ENCODE data around the gene ACSL1. TPM values are rescaled to one million over a fixed set of nuclear protein-coding genes. Genes with fewer than 3 reads are reported as not detected.

Gene ACSL1
- total RNA-seq, 2 donors from 2014 or later: 144 to 156 TPM

DNA sequence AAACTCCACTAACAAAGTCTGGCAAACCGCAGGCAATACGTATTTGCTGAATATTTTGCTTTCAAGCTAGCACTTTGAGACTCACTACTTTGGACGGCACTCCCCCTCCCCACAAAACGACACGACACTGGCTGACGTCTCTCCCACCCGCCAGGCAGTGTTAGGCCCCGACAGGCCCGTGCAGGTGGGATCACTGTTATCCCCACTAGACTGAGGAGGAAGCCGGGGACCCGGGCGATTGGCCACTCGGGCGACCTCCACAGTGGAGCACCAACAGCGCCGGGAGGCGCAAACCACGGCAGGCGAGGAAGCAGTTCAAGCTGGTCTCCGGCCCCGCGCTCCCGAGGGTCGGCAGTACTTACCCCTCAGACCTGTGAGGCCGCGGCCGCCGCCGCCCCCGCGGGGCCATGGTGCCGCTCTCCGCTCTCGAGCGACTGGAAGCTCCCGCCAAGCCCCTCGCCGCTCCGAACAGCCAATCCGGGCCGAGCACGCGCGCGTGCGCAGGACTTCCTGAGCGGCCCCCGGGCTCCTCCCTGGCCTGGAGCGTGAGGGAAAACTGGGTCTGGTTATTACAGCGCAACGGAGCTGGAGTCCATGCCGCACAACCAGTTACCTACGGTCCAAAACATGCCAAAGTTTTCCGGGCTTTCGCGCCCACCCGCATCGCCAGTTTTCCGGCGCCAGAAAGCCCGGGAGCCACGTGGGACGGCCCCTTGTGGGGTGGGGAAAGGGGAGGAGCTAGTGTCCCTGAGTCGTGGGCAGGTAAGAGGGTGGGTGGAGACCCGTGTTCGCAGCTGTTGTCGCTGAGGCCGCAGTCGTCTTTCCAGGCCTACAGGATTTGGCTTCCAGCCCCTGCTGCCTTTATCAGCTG is 91.9 kb downstream of the ACSL1 start, which contains the start of gene CENPU:
CENPU (minus strand) TSS at position 443 of the 871 bp plus-strand sequence; CDS start at position 409, 34 bp downstream.
- H3K4me1 ChIP-seq: peaks cover 2 to 8% of the 10 kb centered on the region in 2 donors
- peak within 1 kb of the TSS; percentile 69 to 71 for H3K4me3 ChIP-seq
- TF ChIP-seq, protein P1, sequence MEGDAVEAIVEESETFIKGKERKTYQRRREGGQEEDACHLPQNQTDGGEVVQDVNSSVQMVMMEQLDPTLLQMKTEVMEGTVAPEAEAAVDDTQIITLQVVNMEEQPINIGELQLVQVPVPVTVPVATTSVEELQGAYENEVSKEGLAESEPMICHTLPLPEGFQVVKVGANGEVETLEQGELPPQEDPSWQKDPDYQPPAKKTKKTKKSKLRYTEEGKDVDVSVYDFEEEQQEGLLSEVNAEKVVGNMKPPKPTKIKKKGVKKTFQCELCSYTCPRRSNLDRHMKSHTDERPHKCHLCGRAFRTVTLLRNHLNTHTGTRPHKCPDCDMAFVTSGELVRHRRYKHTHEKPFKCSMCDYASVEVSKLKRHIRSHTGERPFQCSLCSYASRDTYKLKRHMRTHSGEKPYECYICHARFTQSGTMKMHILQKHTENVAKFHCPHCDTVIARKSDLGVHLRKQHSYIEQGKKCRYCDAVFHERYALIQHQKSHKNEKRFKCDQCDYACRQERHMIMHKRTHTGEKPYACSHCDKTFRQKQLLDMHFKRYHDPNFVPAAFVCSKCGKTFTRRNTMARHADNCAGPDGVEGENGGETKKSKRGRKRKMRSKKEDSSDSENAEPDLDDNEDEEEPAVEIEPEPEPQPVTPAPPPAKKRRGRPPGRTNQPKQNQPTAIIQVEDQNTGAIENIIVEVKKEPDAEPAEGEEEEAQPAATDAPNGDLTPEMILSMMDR (IDR thresholded peaks at IDR 0.05): no peak
- H3K9me3 ChIP-seq: no peaks in the 10 kb centered on the region
- peak; percentile 95 for DNase-seq (ENCODE audit: low spot score)
- H3K27ac ChIP-seq: peak within 1 kb of the TSS; percentile 63 to 73
- no peaks in the 10 kb centered on the region for H3K27me3 ChIP-seq
- H3K36me3 ChIP-seq: no peaks in the 10 kb centered on the region

DNA sequence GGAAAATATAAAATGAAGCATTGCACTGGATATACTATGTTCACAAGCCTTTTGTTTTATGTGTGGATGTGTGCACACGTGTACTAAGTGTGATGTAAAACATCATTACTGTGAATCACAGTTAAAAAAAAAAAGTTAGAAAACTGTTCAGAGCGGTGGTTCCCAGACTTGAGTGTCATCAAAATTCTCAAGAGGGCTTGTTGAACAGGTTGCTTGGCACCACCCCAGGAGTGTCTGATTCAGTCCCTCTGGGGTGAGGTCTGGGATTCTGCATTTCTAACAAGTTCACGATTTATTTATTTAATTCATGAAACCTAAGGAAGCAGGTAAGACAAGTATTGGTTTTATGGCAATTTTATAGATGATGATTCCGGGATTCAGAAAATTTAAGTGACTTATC is 93.6 kb downstream of the ACSL1 start:
- no peak overlapping the region for H3K4me3 ChIP-seq
- TF ChIP-seq, protein P1 (IDR thresholded peaks at IDR 0.05): no peak
- no peak overlapping the region for H3K27ac ChIP-seq
- H3K4me1 ChIP-seq: peaks cover 2 to 8% of the 10 kb centered on the region in 2 donors
- H3K27me3 ChIP-seq: no peaks in the 10 kb centered on the region
- no peak for DNase-seq (ENCODE audit: low spot score)
- H3K9me3 ChIP-seq: no peaks in the 10 kb centered on the region
- H3K36me3 ChIP-seq: no peaks in the 10 kb centered on the region

DNA sequence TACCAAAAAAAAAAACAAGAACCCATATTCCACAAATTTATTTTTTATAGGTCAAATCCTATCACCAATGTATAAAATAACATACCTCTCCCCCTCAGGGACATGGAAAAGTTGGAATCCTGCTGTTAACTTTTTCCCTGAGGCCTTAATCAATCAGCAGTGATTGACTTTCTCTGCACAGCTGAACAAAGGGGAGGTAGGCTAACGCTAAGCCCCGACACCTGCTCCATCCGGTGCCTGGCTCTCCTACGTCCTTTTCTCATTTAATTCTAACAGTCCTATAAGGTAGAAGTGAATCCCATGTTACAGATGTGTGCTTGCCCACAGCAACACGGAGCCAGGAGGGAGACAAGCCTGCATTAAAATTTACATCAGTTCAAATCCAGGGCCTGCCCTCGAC is 94.7 kb downstream of the ACSL1 start:
- DNase-seq (ENCODE audit: low spot score): no peak
- H3K4me1 ChIP-seq: peaks cover 2 to 8% of the 10 kb centered on the region in 2 donors
- no peak overlapping the region for H3K4me3 ChIP-seq
- H3K27ac ChIP-seq: no peak overlapping the region
- H3K27me3 ChIP-seq: no peaks in the 10 kb centered on the region
- no peaks in the 10 kb centered on the region for H3K9me3 ChIP-seq
- TF ChIP-seq, protein P1 (IDR thresholded peaks at IDR 0.05): no peak
- H3K36me3 ChIP-seq: no peaks in the 10 kb centered on the region

DNA sequence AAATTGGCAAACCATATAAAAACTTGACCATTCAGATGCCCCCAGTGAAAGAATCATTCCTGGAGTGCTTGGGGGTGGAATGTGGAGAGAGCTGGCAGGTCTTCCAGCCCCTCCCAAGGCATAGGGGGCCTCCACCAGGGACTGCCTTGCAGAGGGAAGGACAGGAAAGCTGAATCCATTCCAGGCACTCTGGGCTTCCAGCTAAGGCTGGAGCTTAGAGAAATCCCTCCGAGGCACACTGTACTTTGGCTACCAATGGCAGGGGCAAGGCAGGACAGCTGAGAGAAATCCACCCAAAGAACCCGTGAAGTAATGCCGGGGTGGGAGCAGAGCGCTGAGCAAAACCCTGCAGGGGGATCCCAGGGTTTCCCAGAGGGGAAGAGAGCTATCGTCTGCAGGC is 95.8 kb downstream of the ACSL1 start:
- Histone ChIP-seq H3K4me3 (no peak overlapping the region), H3K27me3 (no peaks in the 10 kb centered on the region), H3K9me3 (no peaks in the 10 kb centered on the region), H3K27ac (no peak overlapping the region), H3K4me1 (peaks cover 2 to 8% of the 10 kb centered on the region in 2 donors), H3K36me3 (no peaks in the 10 kb centered on the region)
- DNase-seq (ENCODE audit: low spot score): no peak
- TF ChIP-seq, protein P1 (IDR thresholded peaks at IDR 0.05): no peak

DNA sequence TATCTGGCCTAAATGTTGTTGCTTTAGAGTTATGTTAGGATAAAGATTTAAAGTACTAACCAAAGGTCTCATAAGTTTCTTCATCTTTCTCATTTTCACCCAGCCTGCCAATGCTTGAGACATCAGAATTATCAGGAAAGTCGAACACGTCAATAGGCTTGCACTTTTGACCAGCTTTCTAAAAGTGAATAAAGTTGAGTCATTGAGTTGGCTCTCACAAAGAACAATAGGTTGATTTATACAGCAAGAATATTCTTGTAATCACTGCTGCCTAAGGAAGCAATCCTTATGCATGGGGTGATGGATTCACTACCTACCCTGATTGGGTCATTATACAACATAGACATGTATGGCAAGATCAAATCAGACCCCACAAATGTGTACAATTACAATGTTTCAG is 96.9 kb downstream of the ACSL1 start:
- H3K27me3 ChIP-seq: no peaks in the 10 kb centered on the region
- no peaks in the 10 kb centered on the region for H3K36me3 ChIP-seq
- DNase-seq (ENCODE audit: low spot score): no peak
- peaks cover 0 to 8% of the 10 kb centered on the region in 2 donors for H3K4me1 ChIP-seq
- no peak overlapping the region for H3K4me3 ChIP-seq
- no peaks in the 10 kb centered on the region for H3K9me3 ChIP-seq
- no peak overlapping the region for H3K27ac ChIP-seq
- TF ChIP-seq, protein P1 (IDR thresholded peaks at IDR 0.05): no peak

Data from right atrium auricular region (tissue), 2 donors.